HepG2 (cell line): ENCODE data around the gene PLIN3. TPM values are rescaled to one million over a fixed set of nuclear protein-coding genes. Genes with fewer than 3 reads are reported as not detected.
A peak's percentile ranks its signal among the peaks of the same experiment; 100 is the strongest.

Experiments used
- ARNT ChIP-seq: fragments of 450-650 bp; IDR thresholded peaks from 2 replicates; pipeline ENCODE4 v1.6.1; 2017
- ATAD3A ChIP-seq: sonication (generic); formaldehyde crosslinking; IDR thresholded peaks from 2 replicates; pipeline ENCODE4 v1.4.0; 2020; ENCODE audit warnings: missing genetic modification reagents
- HIVEP1 ChIP-seq: sonication (generic); formaldehyde crosslinking; IDR thresholded peaks from 2 replicates; pipeline ENCODE4 v1.4.0; 2020; ENCODE audit warnings: mild to moderate bottlenecking, missing genetic modification reagents
- HOXA3 ChIP-seq: sonication (generic); formaldehyde crosslinking; IDR thresholded peaks from 2 replicates; pipeline ENCODE4 v1.5.0; 2020; ENCODE audit warnings: missing genetic modification reagents
- KDM5B ChIP-seq: sonication (generic); formaldehyde crosslinking; IDR thresholded peaks from 2 replicates; pipeline ENCODE4 v1.4.0; 2020; ENCODE audit warnings: missing genetic modification reagents, mild to moderate bottlenecking, borderline replicate concordance
- PATZ1 ChIP-seq: sonication (generic); formaldehyde crosslinking; IDR thresholded peaks from 2 replicates; pipeline ENCODE4 v1.4.0; 2020; ENCODE audit warnings: missing genetic modification reagents
- SRSF1 ChIP-seq: fragments of 200-400 bp; formaldehyde crosslinking; optimal IDR thresholded peaks from 2 replicates; pipeline ENCODE3; 2017; ENCODE audit warnings: mild to moderate bottlenecking, low read depth, low read length, moderate library complexity
- TBL1XR1 ChIP-seq: fragments of 150-350 bp; IDR thresholded peaks from 2 replicates; pipeline ENCODE4 v1.6.1; 2014; ENCODE audit warnings: borderline replicate concordance, low read length; ENCODE audit not compliant: partially characterized antibody
- ZNF275 ChIP-seq: sonication (generic); formaldehyde crosslinking; IDR thresholded peaks from 2 replicates; pipeline ENCODE4 v1.8.0; 2022; ENCODE audit warnings: missing genetic modification reagents, mild to moderate bottlenecking, inconsistent platforms, borderline replicate concordance
- ZNF512B ChIP-seq: sonication (generic); formaldehyde crosslinking; IDR thresholded peaks from 2 replicates; pipeline ENCODE4 v1.5.1; 2020; ENCODE audit warnings: missing genetic modification reagents, mild to moderate bottlenecking, borderline replicate concordance
- ZNF615 ChIP-seq: sonication (generic); formaldehyde crosslinking; IDR thresholded peaks from 2 replicates; pipeline ENCODE4 v1.5.0; 2020; ENCODE audit warnings: mild to moderate bottlenecking, missing genetic modification reagents, borderline replicate concordance
- ZNF773 ChIP-seq: sonication (generic); formaldehyde crosslinking; IDR thresholded peaks from 2 replicates; pipeline ENCODE4 v1.4.0; 2020; ENCODE audit warnings: missing genetic modification reagents, borderline replicate concordance
- polyA plus RNA-seq, 8 experiments: library from polyadenylated mRNA; depleted of rRNA in 3 of 8; stranded (reverse) in 7 of 8; unstranded in 1 of 8; fragments of >200 nt; fragmentation: Illumina TruSeq in 4 of 8; extraction: Trizol in 4 of 8; gene quantifications; 2 replicates each; pipeline versions ENCODE4 v1.2.1 to v1.2.3, GENCODE V29; 2011 to 2016; ENCODE audit warnings: low read depth in 4 of 8, missing spikeins in 1 of 8, mixed read lengths in 1 of 8; ENCODE audit not compliant: insufficient read depth in 1 of 8
- total RNA-seq, 5 experiments: library from RNA; depleted of rRNA; stranded (reverse); fragments of >200 nt; fragmentation: Illumina TruSeq; extraction: Trizol; gene quantifications; 2 replicates each; pipeline ENCODE4 v1.2.3, GENCODE V29; 2016; ENCODE audit warnings: low read depth in 1 of 5
- TF ChIP-seq, protein P1 (sequence below): sonication (generic); formaldehyde crosslinking; IDR thresholded peaks from 2 replicates; pipeline ENCODE4 v1.4.0; 2020; ENCODE audit warnings: missing genetic modification reagents, low read depth, mild to moderate bottlenecking, borderline replicate concordance
- TF ChIP-seq, protein P2 (sequence below): sonication (generic); formaldehyde crosslinking; IDR thresholded peaks from 2 replicates; pipeline ENCODE4; 2020; ENCODE audit warnings: missing genetic modification reagents, mild to moderate bottlenecking, borderline replicate concordance
- TF ChIP-seq, protein P3 (sequence below): sonication (generic); formaldehyde crosslinking; IDR thresholded peaks from 2 replicates; pipeline ENCODE4 v1.5.0; 2020; ENCODE audit warnings: mild to moderate bottlenecking, missing genetic modification reagents

Gene PLIN3
- total and polyA plus RNA-seq, 2 of the 13 experiments (the other 11 are each of a cell fraction or from before 2014, with no cell fraction given): 49.3 to 57.9 TPM

GRCh38 chr19:4908360-4908759 is 40.9 kb upstream of the PLIN3 start (continued):
- TF ChIP-seq ZNF275 (no peak), HIVEP1 (CRISPR knock-in tag) (no peak), HOXA3 (CRISPR knock-in tag) (no peak; the same call in 1 of the 2 replicates), ZNF512B (no peak), ARNT (no peak), PATZ1 (peak; percentile 33; the same call in 1 of the 2 replicates), ZNF773 (CRISPR knock-in tag) (no peak), TBL1XR1 (no peak), ZNF615 (CRISPR knock-in tag) (no peak), SRSF1 (no peak), KDM5B (no peak), ATAD3A (CRISPR knock-in tag) (no peak)
- TF ChIP-seq, protein P1, sequence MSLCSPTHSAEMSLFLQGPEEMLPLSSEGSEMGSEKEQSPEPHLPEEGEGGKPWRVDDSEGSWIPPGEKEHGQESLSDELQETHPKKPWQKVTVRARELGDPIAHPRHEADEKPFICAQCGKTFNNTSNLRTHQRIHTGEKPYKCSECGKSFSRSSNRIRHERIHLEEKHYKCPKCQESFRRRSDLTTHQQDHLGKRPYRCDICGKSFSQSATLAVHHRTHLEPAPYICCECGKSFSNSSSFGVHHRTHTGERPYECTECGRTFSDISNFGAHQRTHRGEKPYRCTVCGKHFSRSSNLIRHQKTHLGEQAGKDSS: no peak
- TF ChIP-seq, protein P2, sequence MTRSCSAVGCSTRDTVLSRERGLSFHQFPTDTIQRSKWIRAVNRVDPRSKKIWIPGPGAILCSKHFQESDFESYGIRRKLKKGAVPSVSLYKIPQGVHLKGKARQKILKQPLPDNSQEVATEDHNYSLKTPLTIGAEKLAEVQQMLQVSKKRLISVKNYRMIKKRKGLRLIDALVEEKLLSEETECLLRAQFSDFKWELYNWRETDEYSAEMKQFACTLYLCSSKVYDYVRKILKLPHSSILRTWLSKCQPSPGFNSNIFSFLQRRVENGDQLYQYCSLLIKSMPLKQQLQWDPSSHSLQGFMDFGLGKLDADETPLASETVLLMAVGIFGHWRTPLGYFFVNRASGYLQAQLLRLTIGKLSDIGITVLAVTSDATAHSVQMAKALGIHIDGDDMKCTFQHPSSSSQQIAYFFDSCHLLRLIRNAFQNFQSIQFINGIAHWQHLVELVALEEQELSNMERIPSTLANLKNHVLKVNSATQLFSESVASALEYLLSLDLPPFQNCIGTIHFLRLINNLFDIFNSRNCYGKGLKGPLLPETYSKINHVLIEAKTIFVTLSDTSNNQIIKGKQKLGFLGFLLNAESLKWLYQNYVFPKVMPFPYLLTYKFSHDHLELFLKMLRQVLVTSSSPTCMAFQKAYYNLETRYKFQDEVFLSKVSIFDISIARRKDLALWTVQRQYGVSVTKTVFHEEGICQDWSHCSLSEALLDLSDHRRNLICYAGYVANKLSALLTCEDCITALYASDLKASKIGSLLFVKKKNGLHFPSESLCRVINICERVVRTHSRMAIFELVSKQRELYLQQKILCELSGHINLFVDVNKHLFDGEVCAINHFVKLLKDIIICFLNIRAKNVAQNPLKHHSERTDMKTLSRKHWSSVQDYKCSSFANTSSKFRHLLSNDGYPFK (CRISPR knock-in tag): no peak
- TF ChIP-seq, protein P3, sequence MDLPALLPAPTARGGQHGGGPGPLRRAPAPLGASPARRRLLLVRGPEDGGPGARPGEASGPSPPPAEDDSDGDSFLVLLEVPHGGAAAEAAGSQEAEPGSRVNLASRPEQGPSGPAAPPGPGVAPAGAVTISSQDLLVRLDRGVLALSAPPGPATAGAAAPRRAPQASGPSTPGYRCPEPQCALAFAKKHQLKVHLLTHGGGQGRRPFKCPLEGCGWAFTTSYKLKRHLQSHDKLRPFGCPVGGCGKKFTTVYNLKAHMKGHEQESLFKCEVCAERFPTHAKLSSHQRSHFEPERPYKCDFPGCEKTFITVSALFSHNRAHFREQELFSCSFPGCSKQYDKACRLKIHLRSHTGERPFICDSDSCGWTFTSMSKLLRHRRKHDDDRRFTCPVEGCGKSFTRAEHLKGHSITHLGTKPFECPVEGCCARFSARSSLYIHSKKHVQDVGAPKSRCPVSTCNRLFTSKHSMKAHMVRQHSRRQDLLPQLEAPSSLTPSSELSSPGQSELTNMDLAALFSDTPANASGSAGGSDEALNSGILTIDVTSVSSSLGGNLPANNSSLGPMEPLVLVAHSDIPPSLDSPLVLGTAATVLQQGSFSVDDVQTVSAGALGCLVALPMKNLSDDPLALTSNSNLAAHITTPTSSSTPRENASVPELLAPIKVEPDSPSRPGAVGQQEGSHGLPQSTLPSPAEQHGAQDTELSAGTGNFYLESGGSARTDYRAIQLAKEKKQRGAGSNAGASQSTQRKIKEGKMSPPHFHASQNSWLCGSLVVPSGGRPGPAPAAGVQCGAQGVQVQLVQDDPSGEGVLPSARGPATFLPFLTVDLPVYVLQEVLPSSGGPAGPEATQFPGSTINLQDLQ (CRISPR knock-in tag): no peak
